Keratinocyte (primary cell): Measurements from ENCODE around the gene CDC42SE2.

Source experiments
- EZH2 ChIP-seq: IDR thresholded peaks from one replicate; pipeline ENCODE4 v1.6.1; 2012; ENCODE audit warnings: inconsistent platforms, mild to moderate bottlenecking, low read length, moderate library complexity
- TF ChIP-seq, protein P1 (sequence below), 3 experiments: IDR thresholded peaks in 1 of 3; conservative IDR thresholded peaks in 1 of 3; optimal IDR thresholded peaks in 1 of 3; 2 replicates in 2 of 3; 3 replicates in 1 of 3; pipeline versions ENCODE3 to v1.5.1; 2011; ENCODE audit warnings: low read length in 3 of 3, mild to moderate bottlenecking in 3 of 3, moderate library complexity in 2 of 3, control low read depth in 1 of 3, inconsistent platforms in 1 of 3; ENCODE audit not compliant: insufficient read depth in 2 of 3; ENCODE audit errors: extremely low read depth in 1 of 3

DNA sequence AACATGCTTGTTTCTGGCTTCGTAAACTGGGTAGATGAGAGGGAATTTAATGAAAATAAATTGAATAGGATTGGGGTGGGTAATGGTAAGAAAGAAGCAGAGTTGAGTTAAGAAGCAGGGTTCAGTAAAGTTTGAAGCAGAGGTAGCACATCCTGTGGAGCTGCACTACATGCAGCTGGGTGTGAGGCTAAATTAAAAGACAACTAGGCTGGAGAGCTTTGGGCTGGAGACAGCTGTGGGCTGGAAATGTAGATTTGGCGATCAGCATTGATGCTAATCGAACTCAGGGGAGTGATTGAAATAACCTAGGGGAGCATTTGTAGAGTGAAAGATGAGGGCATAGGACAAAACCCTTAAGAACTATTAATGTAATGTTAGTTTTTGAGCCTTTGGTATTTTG lies 35.6 kb downstream of the CDC42SE2 start:
- TF ChIP-seq, protein P1, sequence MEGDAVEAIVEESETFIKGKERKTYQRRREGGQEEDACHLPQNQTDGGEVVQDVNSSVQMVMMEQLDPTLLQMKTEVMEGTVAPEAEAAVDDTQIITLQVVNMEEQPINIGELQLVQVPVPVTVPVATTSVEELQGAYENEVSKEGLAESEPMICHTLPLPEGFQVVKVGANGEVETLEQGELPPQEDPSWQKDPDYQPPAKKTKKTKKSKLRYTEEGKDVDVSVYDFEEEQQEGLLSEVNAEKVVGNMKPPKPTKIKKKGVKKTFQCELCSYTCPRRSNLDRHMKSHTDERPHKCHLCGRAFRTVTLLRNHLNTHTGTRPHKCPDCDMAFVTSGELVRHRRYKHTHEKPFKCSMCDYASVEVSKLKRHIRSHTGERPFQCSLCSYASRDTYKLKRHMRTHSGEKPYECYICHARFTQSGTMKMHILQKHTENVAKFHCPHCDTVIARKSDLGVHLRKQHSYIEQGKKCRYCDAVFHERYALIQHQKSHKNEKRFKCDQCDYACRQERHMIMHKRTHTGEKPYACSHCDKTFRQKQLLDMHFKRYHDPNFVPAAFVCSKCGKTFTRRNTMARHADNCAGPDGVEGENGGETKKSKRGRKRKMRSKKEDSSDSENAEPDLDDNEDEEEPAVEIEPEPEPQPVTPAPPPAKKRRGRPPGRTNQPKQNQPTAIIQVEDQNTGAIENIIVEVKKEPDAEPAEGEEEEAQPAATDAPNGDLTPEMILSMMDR (optimal IDR thresholded peaks at IDR 0.05 in 1 of 3, IDR thresholded peaks at IDR 0.05 in 1 of 3, conservative IDR thresholded peaks at IDR 0.05 in 1 of 3; ENCODE audit: extremely low read depth in 1 of 3, insufficient read depth in 2 of 3, low read length in 3 of 3), result no peak
- no peak for TF ChIP-seq EZH2
